NB4 (cell line): ENCODE measurements around the gene RBM47.

Source experiments
- DNase-seq: peaks from one replicate; pipeline ENCODE4 v3.0.0; 2010; ENCODE audit warnings: low read depth
- H3K4me3 ChIP-seq: one replicate; pipeline ENCODE4 v1.5.1; 2011; ENCODE audit warnings: mild to moderate bottlenecking, low read depth, low read length, moderate library complexity
- MAX ChIP-seq: IDR thresholded peaks from 2 replicates; pipeline ENCODE4 v1.6.1; 2011; ENCODE audit warnings: low read depth, low read length
- MYC ChIP-seq: IDR thresholded peaks from 2 replicates; pipeline ENCODE4 v1.6.1; 2011; ENCODE audit warnings: low read depth, low read length
- POLR2A ChIP-seq: IDR thresholded peaks from 2 replicates; pipeline ENCODE4 v1.6.1; 2011; ENCODE audit warnings: mild to moderate bottlenecking; ENCODE audit not compliant: insufficient read length; ENCODE audit errors: extremely low read depth
- TF ChIP-seq, protein P1 (sequence below): IDR thresholded peaks from one replicate; pipeline ENCODE4 v1.5.1; 2012; ENCODE audit warnings: low read depth, low read length

Gene RBM47

DNA sequence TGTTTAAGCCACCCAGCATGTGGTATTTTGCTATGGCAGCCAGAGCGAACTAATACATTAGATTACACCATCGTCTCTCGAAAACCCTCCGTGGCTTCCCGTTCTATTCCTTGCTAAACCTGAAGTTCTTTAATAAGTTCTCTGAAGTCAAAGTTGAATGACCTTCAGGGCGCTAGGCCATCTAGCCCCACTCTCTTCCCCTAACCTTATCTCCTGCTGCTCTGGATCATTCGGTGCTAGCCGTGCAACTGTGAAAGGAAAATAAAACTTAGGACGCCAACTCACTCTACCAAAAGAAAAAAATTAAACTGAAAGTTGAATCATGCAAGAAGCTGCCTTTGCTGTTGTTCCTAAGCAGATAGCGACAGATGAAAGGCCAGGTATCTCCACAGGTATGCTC is 254.6 kb downstream of the RBM47 start:
- DNase-seq = no peak
- TF ChIP-seq, protein P1, sequence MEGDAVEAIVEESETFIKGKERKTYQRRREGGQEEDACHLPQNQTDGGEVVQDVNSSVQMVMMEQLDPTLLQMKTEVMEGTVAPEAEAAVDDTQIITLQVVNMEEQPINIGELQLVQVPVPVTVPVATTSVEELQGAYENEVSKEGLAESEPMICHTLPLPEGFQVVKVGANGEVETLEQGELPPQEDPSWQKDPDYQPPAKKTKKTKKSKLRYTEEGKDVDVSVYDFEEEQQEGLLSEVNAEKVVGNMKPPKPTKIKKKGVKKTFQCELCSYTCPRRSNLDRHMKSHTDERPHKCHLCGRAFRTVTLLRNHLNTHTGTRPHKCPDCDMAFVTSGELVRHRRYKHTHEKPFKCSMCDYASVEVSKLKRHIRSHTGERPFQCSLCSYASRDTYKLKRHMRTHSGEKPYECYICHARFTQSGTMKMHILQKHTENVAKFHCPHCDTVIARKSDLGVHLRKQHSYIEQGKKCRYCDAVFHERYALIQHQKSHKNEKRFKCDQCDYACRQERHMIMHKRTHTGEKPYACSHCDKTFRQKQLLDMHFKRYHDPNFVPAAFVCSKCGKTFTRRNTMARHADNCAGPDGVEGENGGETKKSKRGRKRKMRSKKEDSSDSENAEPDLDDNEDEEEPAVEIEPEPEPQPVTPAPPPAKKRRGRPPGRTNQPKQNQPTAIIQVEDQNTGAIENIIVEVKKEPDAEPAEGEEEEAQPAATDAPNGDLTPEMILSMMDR = no peak
- no peak for TF ChIP-seq POLR2A
- no peak for TF ChIP-seq MAX
- TF ChIP-seq MYC = no peak
- H3K4me3 ChIP-seq = no peak overlapping the region

- TF ChIP-seq POLR2A = no peak
- TF ChIP-seq MAX = no peak
- TF ChIP-seq, protein P1 = no peak
- no peak for TF ChIP-seq MYC
- H3K4me3 ChIP-seq = no peak overlapping the region
- no peak for DNase-seq
Measured at GRCh38 chr4:40373636-40374035, 256.0 kb downstream of the RBM47 start.
